Calu3 (cell line): ENCODE results near the gene BRICD5. TPM values are rescaled to one million over a fixed set of nuclear protein-coding genes. Genes with fewer than 3 reads are reported as not detected.

Source experiments
- BruUV-seq: library from RNA; stranded (reverse); fragments of 400-500 nt; replicated peaks from 2 replicates; lab custom pipeline; 2021; lab: Mats Ljungman, UMichigan
- CTCF ChIA-PET: fragments of 300-600 bp; sonication (Branson Sonifier 250); formaldehyde crosslinking; loops from one replicate; lab custom pipeline; 2022; ENCODE audit warnings: antibody characterized with exemption; lab: Charles Lee
- DNase-seq: peaks from one replicate; pipeline ENCODE4 v3.0.0; 2022
- H3K27ac Mint-ChIP-seq: one replicate; pipeline ENCODE4 v1.8.0; 2022; ENCODE audit warnings: mixed read lengths; ENCODE audit not compliant: unreplicated experiment
- H3K27me3 Mint-ChIP-seq: one replicate; pipeline ENCODE4 v1.8.0; 2022; ENCODE audit warnings: mixed read lengths; ENCODE audit not compliant: unreplicated experiment
- H3K36me3 Mint-ChIP-seq: one replicate; pipeline ENCODE4 v1.8.0; 2022; ENCODE audit warnings: mild to moderate bottlenecking, moderate library complexity, mixed read lengths; ENCODE audit not compliant: insufficient read depth, unreplicated experiment
- H3K4me1 Mint-ChIP-seq: one replicate; pipeline ENCODE4 v1.8.0; 2022; ENCODE audit warnings: mild to moderate bottlenecking, low read depth, mixed read lengths; ENCODE audit not compliant: unreplicated experiment
- H3K4me3 Mint-ChIP-seq: one replicate; pipeline ENCODE4 v1.8.0; 2022; ENCODE audit warnings: mild to moderate bottlenecking, low read depth, moderate library complexity, mixed read lengths; ENCODE audit not compliant: unreplicated experiment
- H3K9me3 Mint-ChIP-seq: one replicate; pipeline ENCODE4 v1.8.0; 2022; ENCODE audit warnings: low read depth, mixed read lengths; ENCODE audit not compliant: unreplicated experiment
- CTCF ChIP-seq: fragments of 200-600 bp; IDR thresholded peaks from one replicate; pipeline ENCODE4 v1.8.0; 2022; ENCODE audit warnings: antibody characterized with exemption; ENCODE audit not compliant: unreplicated experiment
- intact Hi-C: fragments of 100-400 bp; cut with micrococcal nuclease; formaldehyde crosslinking; loops from one replicate; pipeline ENCODE4 v1.10.0; 2022; ENCODE audit not compliant: unreplicated experiment
- total RNA-seq: library from RNA; stranded (reverse); gene quantifications from 2 replicates; pipeline ENCODE4 v1.2.3, GENCODE V29; 2022

BRICD5 gene
- total RNA-seq, 1 experiment from 2014 or later: 17.3 TPM

DNA sequence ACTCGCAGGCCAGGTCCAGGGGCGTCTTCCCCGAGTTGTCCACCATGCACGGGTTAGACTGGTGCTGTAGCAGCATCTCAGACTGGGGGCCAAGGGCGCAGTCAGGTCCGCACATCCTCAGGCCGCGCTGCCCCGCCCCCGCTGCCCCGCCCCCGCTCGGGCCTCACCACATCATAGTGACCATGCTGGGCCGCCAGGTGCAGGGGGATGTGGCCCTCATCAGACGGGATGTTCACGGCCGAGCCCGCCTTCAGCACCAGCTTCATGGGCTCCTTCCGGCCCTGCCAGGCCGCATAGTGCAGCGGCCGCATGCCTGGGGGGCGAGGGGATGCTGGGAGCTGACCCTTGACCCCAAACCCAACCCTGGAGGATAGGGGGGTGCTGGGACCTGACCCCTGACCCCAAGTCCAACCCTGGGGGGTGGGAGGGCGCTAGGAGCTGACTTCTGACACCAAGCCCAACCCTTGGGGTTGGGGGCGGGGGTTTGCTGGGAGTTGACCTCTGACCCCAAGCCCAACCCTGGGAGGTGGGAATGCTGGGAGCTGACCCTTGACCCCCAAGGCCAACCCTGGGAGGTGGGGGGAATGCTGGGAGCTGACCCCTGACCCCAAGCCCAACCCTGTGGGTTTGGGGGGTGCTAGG is 21.3 kb downstream of the BRICD5 start:
- DNase-seq: no peak
- BruUV-seq: no TSS peak
- intact Hi-C loops: no loop called here
- H3K9me3 Mint-ChIP-seq: no peaks in the 10 kb centered on the region
- peaks cover 19% of the 10 kb centered on the region for H3K36me3 Mint-ChIP-seq
- no peak overlapping the region for H3K27ac Mint-ChIP-seq
- TF ChIP-seq CTCF: no peak
- peaks cover 10% of the 10 kb centered on the region for H3K4me1 Mint-ChIP-seq
- peaks cover 55% of the 10 kb centered on the region for H3K27me3 Mint-ChIP-seq
- CTCF ChIA-PET: interaction anchor here (0.9 kb wide), 1 partner anchor 33 kb away, joined by 3 read pairs; no protein-coding TSS in a partner anchor
- H3K4me3 Mint-ChIP-seq: no peak overlapping the region

DNA sequence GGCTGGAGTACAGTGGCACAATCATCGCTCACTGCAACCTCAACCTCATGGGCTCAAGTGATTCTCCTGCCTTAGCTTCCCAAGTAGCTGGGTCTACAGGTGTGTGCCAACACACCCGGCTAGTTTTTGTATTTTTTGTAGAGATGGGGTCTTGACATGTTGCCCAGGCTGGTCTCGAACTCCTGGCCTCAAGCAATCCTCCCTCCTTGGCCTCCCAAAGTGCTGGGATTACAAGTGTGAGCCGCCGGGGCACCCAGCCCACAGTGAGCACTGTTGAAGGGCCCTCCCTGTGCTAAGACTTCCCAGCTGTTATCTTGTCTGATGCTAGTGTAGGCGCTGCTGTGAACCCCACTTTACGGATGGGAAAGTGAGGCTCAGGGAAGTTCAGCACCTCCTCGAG is 22.3 kb downstream of the BRICD5 start:
- H3K4me1 Mint-ChIP-seq: peaks cover 14% of the 10 kb centered on the region
- peaks cover 23% of the 10 kb centered on the region for H3K36me3 Mint-ChIP-seq
- H3K27ac Mint-ChIP-seq: no peak overlapping the region
- intact Hi-C loops: no loop called here
- DNase-seq: no peak
- H3K9me3 Mint-ChIP-seq: no peaks in the 10 kb centered on the region
- TF ChIP-seq CTCF: no peak
- CTCF ChIA-PET: no interaction called here
- H3K27me3 Mint-ChIP-seq: peaks cover 51% of the 10 kb centered on the region
- BruUV-seq: no TSS peak
- no peak overlapping the region for H3K4me3 Mint-ChIP-seq

DNA sequence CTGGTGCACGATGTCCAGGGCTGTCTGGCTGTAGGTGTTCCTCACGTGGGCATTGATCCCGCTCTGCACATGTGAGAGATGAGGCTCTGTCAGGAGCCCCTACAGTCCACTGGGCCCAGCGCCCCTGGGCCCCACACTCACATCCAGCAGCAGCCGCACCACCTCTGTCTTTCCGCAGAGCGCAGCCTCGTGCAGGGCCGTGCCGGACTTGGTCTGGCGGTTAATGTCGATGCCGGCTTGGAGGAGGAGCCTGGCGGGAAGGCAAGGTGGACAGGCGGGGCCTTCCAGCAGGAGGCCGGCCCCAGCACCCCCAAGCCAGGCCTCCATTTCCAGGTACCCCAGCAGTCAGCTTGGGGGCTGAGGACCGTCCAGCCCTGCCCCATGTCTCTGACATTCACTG is 23.5 kb downstream of the BRICD5 start:
- peaks cover 14% of the 10 kb centered on the region for H3K4me1 Mint-ChIP-seq
- peaks cover 40% of the 10 kb centered on the region for H3K27me3 Mint-ChIP-seq
- no peak for DNase-seq
- CTCF ChIA-PET: no interaction called here
- peaks cover 32% of the 10 kb centered on the region for H3K36me3 Mint-ChIP-seq
- intact Hi-C loops: no loop called here
- H3K9me3 Mint-ChIP-seq: no peaks in the 10 kb centered on the region
- no peak overlapping the region for H3K27ac Mint-ChIP-seq
- TF ChIP-seq CTCF: no peak
- H3K4me3 Mint-ChIP-seq: no peak overlapping the region
- no TSS peak for BruUV-seq

DNA sequence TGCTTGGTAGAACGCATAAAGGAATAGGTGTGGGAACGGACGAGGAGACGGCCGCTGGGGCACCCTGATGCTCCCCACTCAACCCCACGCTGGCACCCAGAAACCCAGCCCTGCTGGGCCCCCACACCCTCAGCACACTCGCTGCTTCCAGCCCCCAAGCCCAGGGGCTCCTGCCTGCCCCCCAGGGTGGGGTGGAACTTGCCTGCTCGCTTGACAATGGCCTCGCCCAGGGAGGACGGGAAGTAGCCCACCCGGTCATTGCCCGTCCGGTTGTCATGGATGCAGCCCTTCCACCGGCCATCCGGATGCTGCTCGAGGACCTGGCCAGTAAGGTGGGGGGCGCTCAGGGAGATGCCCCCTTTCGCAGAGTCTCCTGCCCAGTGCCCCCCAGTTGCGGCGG is 24.2 kb downstream of the BRICD5 start:
- H3K27ac Mint-ChIP-seq: peak overlapping the region; percentile 34
- H3K4me1 Mint-ChIP-seq: peaks cover 14% of the 10 kb centered on the region
- no TSS peak for BruUV-seq
- intact Hi-C loops: no loop called here
- CTCF ChIA-PET: no interaction called here
- no peak for TF ChIP-seq CTCF
- peaks cover 40% of the 10 kb centered on the region for H3K36me3 Mint-ChIP-seq
- H3K9me3 Mint-ChIP-seq: no peaks in the 10 kb centered on the region
- DNase-seq: no peak
- H3K27me3 Mint-ChIP-seq: peaks cover 33% of the 10 kb centered on the region
- H3K4me3 Mint-ChIP-seq: peak overlapping the region; percentile 12
